Measurements from ENCODE around the gene IFNB1.

- TF ChIP-seq CTCF (IDR thresholded peaks at IDR 0.05) (no peak), POLR2A (IDR thresholded peaks at IDR 0.05) (no peak)
Measured at GRCh38 chr9:21029661-21030060, 48.1 kb downstream of the IFNB1 start.

Data from heart left ventricle (tissue), 13 donors.